Heart left ventricle (tissue), 13 donors: Measurements from ENCODE around the gene SECTM1.

Experiments used
- CTCF ChIP-seq, 12 donors: fragments of 200-600 bp; sonication (generic) in 4 of 12; IDR thresholded peaks; one replicate each; pipeline versions ENCODE4 v1.5.0 to v1.8.0; 2018 to 2022; ENCODE audit warnings: antibody characterized with exemption in 12 of 12, mild to moderate bottlenecking in 5 of 12
- POLR2A ChIP-seq, 2 donors: fragments of 450-650 bp; IDR thresholded peaks; one replicate each; pipeline ENCODE4 v1.6.1; 2017; ENCODE audit warnings: antibody characterized with exemption in 2 of 2, mild to moderate bottlenecking in 2 of 2, moderate library complexity in 2 of 2
- donor health status: ischemic (EF 13 %, LVEDD 7.1; RV severe dilation, severe dysfunction).
- donor health status: DM: no; HTN: yes; CAD: no.
- donor health status: DM: no; HTN: no; CAD: no.
- donor health status: ischemic (EF 25% LVEDD 6.9; RV normal size, moderate dysfunction).
- donor health status: ischemic (EF 25% LVEDD 5.7; RV mildly dilated, moderate dysfunction).
- donor health status: ischemic (EF 35%, LVEDD 5.7; RV mildly dilated, moderate dysfunction).
- donor health status: nonischemic (EF 11% LVEDD 7.7; RV severe dilation, severe dysfunction).
- donor health status: DM: yes; HTN: yes; CAD: no.
- donor health status: PGD.
- donor health status: ischemic (EF 29% LVEDD 5.4; RV normal size, mild dysfunction).
- donor health status: nonischemic (EF 23%, LVEDD 6.1; RV moderate dilation, normal function).

- TF ChIP-seq CTCF (IDR thresholded peaks at IDR 0.05) = no peak
- TF ChIP-seq POLR2A (IDR thresholded peaks at IDR 0.05) = no peak
Measured at GRCh38 chr17:82317394-82318168, 16.0 kb downstream of the SECTM1 start, which contains the start of gene CD7.
